Fibroblast of lung (primary cell): ENCODE data around the gene PTBP2. TPM values are rescaled to one million over a fixed set of nuclear protein-coding genes. Genes with fewer than 3 reads are reported as not detected.

Experiments used
- DNase-seq, 2 donors: peaks; one replicate each; pipeline versions ENCODE4 v3.0.0 to v3.0.0-alpha.2; 2010; ENCODE audit warnings: low read depth in 2 of 2
- H2AFZ ChIP-seq: 2 replicates; pipeline ENCODE4 v1.5.1; 2012; ENCODE audit warnings: low read length, control low read depth, inconsistent platforms
- H3K27ac ChIP-seq: 2 replicates; pipeline ENCODE4 v1.5.1; 2011; ENCODE audit warnings: low read length, control low read depth; ENCODE audit not compliant: insufficient read depth
- H3K27me3 ChIP-seq: 2 replicates; pipeline ENCODE4 v1.5.1; 2011; ENCODE audit warnings: mild to moderate bottlenecking, low read length; ENCODE audit not compliant: control insufficient read depth, insufficient read depth
- H3K36me3 ChIP-seq: 2 replicates; pipeline ENCODE4 v1.5.1; 2011; ENCODE audit warnings: low read length; ENCODE audit not compliant: control insufficient read depth, insufficient read depth
- H3K4me1 ChIP-seq: 2 replicates; pipeline ENCODE4 v1.5.1; 2011; ENCODE audit warnings: low read length; ENCODE audit not compliant: control insufficient read depth, insufficient read depth; ENCODE audit errors: extremely low read depth
- H3K4me2 ChIP-seq: 2 replicates; pipeline ENCODE4 v1.5.1; 2011; ENCODE audit warnings: low read length, control low read depth; ENCODE audit not compliant: insufficient read depth; ENCODE audit errors: extremely low read depth
- H3K4me3 ChIP-seq, 4 experiments: fragments of 200-600 bp in 1 of 4; sonication (generic) in 1 of 4; replicated peaks in 1 of 4; 2 replicates each; pipeline ENCODE4 v1.5.1; 2011 to 2016; ENCODE audit warnings: low read length in 4 of 4, low read depth in 3 of 4, mild to moderate bottlenecking in 3 of 4, control low read depth in 2 of 4, inconsistent platforms in 1 of 4, mixed read lengths in 1 of 4; ENCODE audit not compliant: insufficient read depth in 1 of 4; ENCODE audit errors: control extremely low read depth in 1 of 4
- H3K79me2 ChIP-seq: 2 replicates; pipeline ENCODE4 v1.5.1; 2012; ENCODE audit warnings: mild to moderate bottlenecking, low read length, inconsistent platforms; ENCODE audit not compliant: control insufficient read depth, insufficient read depth
- H3K9ac ChIP-seq: 2 replicates; pipeline ENCODE4 v1.5.1; 2011; ENCODE audit warnings: mild to moderate bottlenecking, low read length, control low read depth; ENCODE audit not compliant: insufficient read depth
- H3K9me3 ChIP-seq: 2 replicates; pipeline ENCODE4 v1.5.1; 2012; ENCODE audit warnings: low read depth, low read length; ENCODE audit not compliant: control insufficient read depth, insufficient read depth
- H4K20me1 ChIP-seq: 2 replicates; pipeline ENCODE4 v1.5.1; 2011; ENCODE audit warnings: low read length; ENCODE audit not compliant: control insufficient read depth, insufficient read depth; ENCODE audit errors: extremely low read depth
- CTCF ChIP-seq, 2 donors: IDR thresholded peaks in 1 of 2; conservative IDR thresholded peaks in 1 of 2; 1 replicate in 1 of 2; 2 replicates in 1 of 2; pipeline ENCODE4 v1.5.1; 2011 to 2012; ENCODE audit warnings: low read length in 2 of 2, control low read depth in 1 of 2, inconsistent platforms in 1 of 2, low read depth in 1 of 2, mild to moderate bottlenecking in 1 of 2
- EZH2 ChIP-seq: IDR thresholded peaks from 2 replicates; pipeline ENCODE4 v1.5.1; 2012; ENCODE audit warnings: low read length, control low read depth, mild to moderate bottlenecking; ENCODE audit errors: missing control alignments
- polyA plus RNA-seq, 2 donors: library from polyadenylated mRNA; depleted of rRNA in 1 of 2; stranded (reverse) in 1 of 2; unstranded in 1 of 2; fragments of >200 nt; gene quantifications; 2 replicates each; pipeline ENCODE4 v1.2.1, GENCODE V29; 2011 to 2012; ENCODE audit warnings: missing spikeins in 1 of 2
- total RNA-seq: library from RNA; depleted of rRNA; stranded (reverse); fragments of >200 nt; gene quantifications from 2 replicates; pipeline ENCODE4 v1.2.1, GENCODE V29; 2014

The PTBP2 gene
- total and polyA plus RNA-seq, 2 donors (not counting 1 experiment from before 2014, with no cell fraction given): 19.7 to 24.6 TPM

GRCh38 chr1:96763514-96763913 lies 41.9 kb downstream of the PTBP2 start:
- Histone ChIP-seq H3K27ac (no peak overlapping the region), H3K79me2 (peaks cover 29% of the 10 kb centered on the region), H3K36me3 (no peaks in the 10 kb centered on the region), H2AFZ (no peak overlapping the region), H3K9me3 (no peaks in the 10 kb centered on the region), H3K27me3 (no peaks in the 10 kb centered on the region), H3K4me3 (no peak overlapping the region), H3K4me2 (no peak overlapping the region), H3K4me1 (no peaks in the 10 kb centered on the region), H4K20me1 (no peaks in the 10 kb centered on the region), H3K9ac (no peak overlapping the region)
- DNase-seq: no peak
- TF ChIP-seq EZH2: no peak
- no peak for TF ChIP-seq CTCF (conservative IDR thresholded peaks at IDR 0.05 in 1 of 2, IDR thresholded peaks at IDR 0.05 in 1 of 2; ENCODE audit: low read depth in 1 of 2, low read length in 2 of 2)

- Histone ChIP-seq H3K9me3 (no peaks in the 10 kb centered on the region), H3K4me3 (no peak overlapping the region), H3K27me3 (no peaks in the 10 kb centered on the region), H3K27ac (no peak overlapping the region), H3K9ac (no peak overlapping the region), H3K4me2 (no peak overlapping the region), H3K79me2 (peaks cover 32% of the 10 kb centered on the region), H4K20me1 (no peaks in the 10 kb centered on the region), H2AFZ (no peak overlapping the region), H3K4me1 (no peaks in the 10 kb centered on the region), H3K36me3 (no peaks in the 10 kb centered on the region)
- DNase-seq: peak; percentile 7 to 14
- no peak for TF ChIP-seq EZH2
- no peak for TF ChIP-seq CTCF (conservative IDR thresholded peaks at IDR 0.05 in 1 of 2, IDR thresholded peaks at IDR 0.05 in 1 of 2; ENCODE audit: low read depth in 1 of 2, low read length in 2 of 2)
These were observed 42.9 kb downstream of the PTBP2 start for GRCh38 chr1:96764469-96764868.

- H3K4me2 ChIP-seq: no peak overlapping the region
- no peak for TF ChIP-seq CTCF (conservative IDR thresholded peaks at IDR 0.05 in 1 of 2, IDR thresholded peaks at IDR 0.05 in 1 of 2; ENCODE audit: low read depth in 1 of 2, low read length in 2 of 2)
- no peak for TF ChIP-seq EZH2
- no peaks in the 10 kb centered on the region for H3K4me1 ChIP-seq
- no peak overlapping the region for H3K4me3 ChIP-seq
- no peak overlapping the region for H2AFZ ChIP-seq
- no peaks in the 10 kb centered on the region for H3K9me3 ChIP-seq
- no peaks in the 10 kb centered on the region for H3K27me3 ChIP-seq
- no peaks in the 10 kb centered on the region for H4K20me1 ChIP-seq
- H3K27ac ChIP-seq: no peak overlapping the region
- H3K36me3 ChIP-seq: peaks cover 5% of the 10 kb centered on the region
- DNase-seq: no peak
- H3K79me2 ChIP-seq: peaks cover 19% of the 10 kb centered on the region
- no peak overlapping the region for H3K9ac ChIP-seq
These were observed 50.3 kb downstream of the PTBP2 start for GRCh38 chr1:96771847-96772246.
